Measurements from ENCODE around the gene FKBP10. TPM values are rescaled to one million over a fixed set of nuclear protein-coding genes. Genes with fewer than 3 reads are reported as not detected.

FKBP10 gene
- total and polyA plus RNA-seq, 9 of the 15 experiments (the other 6 are each of a cell fraction or from before 2014, with no cell fraction given): 0.03 to 3.0 (median 1.4) TPM; not detected in 1

- Histone ChIP-seq H2AFZ (ENCODE audit: low read depth, low read length) (no peak overlapping the region), H3K79me2 (ENCODE audit: control insufficient read depth, insufficient read depth, low read length) (no peaks in the 10 kb centered on the region), H3K27me3 (ENCODE audit: control insufficient read depth in 2 of 2, insufficient read depth in 2 of 2, low read length in 2 of 2) (no peaks in the 10 kb centered on the region), H3K9ac (ENCODE audit: insufficient read depth in 1 of 2, low read depth in 2 of 2, low read length in 2 of 2) (peak overlapping the region in 1 of 2 experiments; percentile 40; a peak in 2 of 4 replicates), H3K9me3 (replicated peaks; ENCODE audit: control insufficient read depth, insufficient read depth, low read depth, low read length) (no peaks in the 10 kb centered on the region), H3K4me3 (no peak overlapping the region), H3K36me3 (ENCODE audit: control insufficient read depth, insufficient read depth, low read length) (no peaks in the 10 kb centered on the region), H3K27ac (ENCODE audit: extremely low read depth, low read depth, low read length) (no peak overlapping the region), H3K9me1 (ENCODE audit: control insufficient read depth, insufficient read depth, low read length) (no peaks in the 10 kb centered on the region), H3K4me1 (replicated peaks in 1 of 2; ENCODE audit: control insufficient read depth in 2 of 2, insufficient read depth in 2 of 2, low read length in 2 of 2) (peaks cover 2 to 38% of the 10 kb centered on the region in 2 experiments; a peak in 3 of 5 replicates), H3K4me2 (ENCODE audit: insufficient read depth, low read length) (no peak overlapping the region), H4K20me1 (replicated peaks; ENCODE audit: control insufficient read depth, insufficient read depth, low read length) (no peaks in the 10 kb centered on the region)
- no peak for FAIRE-seq
- ChIA-PET POLR2A (interaction anchor here (0.9 to 1.2 kb wide), 2 partner anchors 9 to 46 kb away, joined by 3 to 4 read pairs; no protein-coding TSS in a partner anchor), CTCF (ENCODE audit: low intra/inter-chr PET ratio) (no interaction called here)
- no peak for ATAC-seq
- DNase-seq (ENCODE audit: extremely low read depth in 1 of 4, low spot score in 3 of 4): no peak
- 66% methylated on average over 8 of the region's 9 CpGs for WGBS (ENCODE audit: insufficient coverage, low coverage, missing lambda C conversion rate)
- BruUV-seq (replicated peaks): no TSS peak
- TF ChIP-seq HLTF (IDR thresholded peaks at IDR 0.05) (no peak), HNRNPUL1 (IDR thresholded peaks at IDR 0.05; ENCODE audit: low read length) (no peak), POLR2G (IDR thresholded peaks at IDR 0.05; ENCODE audit: low read depth, low read length) (no peak), GABPB2 (CRISPR knock-in tag; conservative IDR thresholded peaks at IDR 0.05) (no peak), NCOA6 (IDR thresholded peaks at IDR 0.05) (no peak), SAP30 (IDR thresholded peaks at IDR 0.05; ENCODE audit: borderline replicate concordance, insufficient read depth, low read depth, low read length, poor library complexity, severe bottlenecking) (no peak), MTA2 (IDR thresholded peaks at IDR 0.05; ENCODE audit: low read depth) (no peak), SIX5 (IDR thresholded peaks at IDR 0.05; ENCODE audit: borderline replicate concordance in 1 of 2, insufficient read depth in 1 of 2, low read depth in 1 of 2, low read length in 2 of 2) (no peak), ZNF436 (CRISPR knock-in tag; IDR thresholded peaks at IDR 0.05) (no peak), MAFF (IDR thresholded peaks at IDR 0.05; ENCODE audit: low read length) (no peak), TFE3 (CRISPR knock-in tag; IDR thresholded peaks at IDR 0.05) (no peak), KAT2B (IDR thresholded peaks at IDR 0.05; ENCODE audit: low read depth, low read length) (no peak)
- TF ChIP-seq, protein P1, sequence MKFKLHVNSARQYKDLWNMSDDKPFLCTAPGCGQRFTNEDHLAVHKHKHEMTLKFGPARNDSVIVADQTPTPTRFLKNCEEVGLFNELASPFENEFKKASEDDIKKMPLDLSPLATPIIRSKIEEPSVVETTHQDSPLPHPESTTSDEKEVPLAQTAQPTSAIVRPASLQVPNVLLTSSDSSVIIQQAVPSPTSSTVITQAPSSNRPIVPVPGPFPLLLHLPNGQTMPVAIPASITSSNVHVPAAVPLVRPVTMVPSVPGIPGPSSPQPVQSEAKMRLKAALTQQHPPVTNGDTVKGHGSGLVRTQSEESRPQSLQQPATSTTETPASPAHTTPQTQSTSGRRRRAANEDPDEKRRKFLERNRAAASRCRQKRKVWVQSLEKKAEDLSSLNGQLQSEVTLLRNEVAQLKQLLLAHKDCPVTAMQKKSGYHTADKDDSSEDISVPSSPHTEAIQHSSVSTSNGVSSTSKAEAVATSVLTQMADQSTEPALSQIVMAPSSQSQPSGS (CRISPR knock-in tag; IDR thresholded peaks at IDR 0.05): no peak
- TF ChIP-seq, protein P2, sequence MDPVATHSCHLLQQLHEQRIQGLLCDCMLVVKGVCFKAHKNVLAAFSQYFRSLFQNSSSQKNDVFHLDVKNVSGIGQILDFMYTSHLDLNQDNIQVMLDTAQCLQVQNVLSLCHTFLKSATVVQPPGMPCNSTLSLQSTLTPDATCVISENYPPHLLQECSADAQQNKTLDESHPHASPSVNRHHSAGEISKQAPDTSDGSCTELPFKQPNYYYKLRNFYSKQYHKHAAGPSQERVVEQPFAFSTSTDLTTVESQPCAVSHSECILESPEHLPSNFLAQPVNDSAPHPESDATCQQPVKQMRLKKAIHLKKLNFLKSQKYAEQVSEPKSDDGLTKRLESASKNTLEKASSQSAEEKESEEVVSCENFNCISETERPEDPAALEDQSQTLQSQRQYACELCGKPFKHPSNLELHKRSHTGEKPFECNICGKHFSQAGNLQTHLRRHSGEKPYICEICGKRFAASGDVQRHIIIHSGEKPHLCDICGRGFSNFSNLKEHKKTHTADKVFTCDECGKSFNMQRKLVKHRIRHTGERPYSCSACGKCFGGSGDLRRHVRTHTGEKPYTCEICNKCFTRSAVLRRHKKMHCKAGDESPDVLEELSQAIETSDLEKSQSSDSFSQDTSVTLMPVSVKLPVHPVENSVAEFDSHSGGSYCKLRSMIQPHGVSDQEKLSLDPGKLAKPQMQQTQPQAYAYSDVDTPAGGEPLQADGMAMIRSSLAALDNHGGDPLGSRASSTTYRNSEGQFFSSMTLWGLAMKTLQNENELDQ (CRISPR knock-in tag; IDR thresholded peaks at IDR 0.05; ENCODE audit: borderline replicate concordance): no peak
- intact Hi-C loops (cut with micrococcal nuclease): no loop called here
- in situ Hi-C loops (cut with MboI): no loop called here
These were observed 908 bp downstream of the FKBP10 start for GRCh38 chr17:41813699-41814124.

All from K562 (cell line).